Measurements from ENCODE around the gene SSTR3. TPM values are rescaled to one million over a fixed set of nuclear protein-coding genes. Genes with fewer than 3 reads are reported as not detected.

The SSTR3 gene
- total and polyA plus RNA-seq, 5 experiments from 2014 or later, result 2.9 to 13.7 (median 7.3) TPM

- Mint-ChIP-seq H3K4me3 (peak overlapping the region in 2 of 10 donors; percentile 33 to 57), H3K27me3 (no peaks in the 10 kb centered on the region), H3K9me3 (no peaks in the 10 kb centered on the region), H3K27ac (peak overlapping the region; percentile 36 to 80 (median 58)), H3K36me3 (peaks cover 0 to 22% (median 15%) of the 10 kb centered on the region in 3 donors), H3K4me1 (peaks cover 29 to 92% (median 73%) of the 10 kb centered on the region in 4 donors)
- POLR2A ChIA-PET, result interaction anchor here (0.8 to 31.6 kb wide), 2 partner anchors 8 to 27 kb away, joined by 3 to 1090 read pairs; partner anchors contain the start of gene RAC2
- DNase-seq (peak in 1 of 10 donors; percentile 27), ATAC-seq (no peak)
Measured at GRCh38 chr22:37213941-37214730, 1.9 kb upstream of the SSTR3 start.

GRCh38 chr22:37213218-37213855 is 1.1 kb upstream of the SSTR3 start:
- POLR2A ChIA-PET, result interaction anchor here (0.8 to 31.6 kb wide), 2 partner anchors 8 to 28 kb away, joined by 3 to 1090 read pairs; partner anchors contain the start of gene RAC2
- peak in 2 of 10 donors; percentile 14 to 50 for DNase-seq
- ATAC-seq, result no peak
- H3K27me3 Mint-ChIP-seq, result no peaks in the 10 kb centered on the region
- peak overlapping the region in 3 of 10 donors; percentile 14 to 33 (median 22) for H3K4me3 Mint-ChIP-seq
- no peaks in the 10 kb centered on the region for H3K9me3 Mint-ChIP-seq
- peaks cover 29 to 93% (median 72%) of the 10 kb centered on the region in 4 donors for H3K4me1 Mint-ChIP-seq
- H3K27ac Mint-ChIP-seq, result peak overlapping the region in 6 of 10 donors; percentile 8 to 80 (median 58)
- H3K36me3 Mint-ChIP-seq, result peaks cover 0 to 22% (median 15%) of the 10 kb centered on the region in 3 donors

- H3K27me3 Mint-ChIP-seq, result no peaks in the 10 kb centered on the region
- H3K9me3 Mint-ChIP-seq, result no peaks in the 10 kb centered on the region
- H3K4me1 Mint-ChIP-seq, result peaks cover 33 to 93% (median 69%) of the 10 kb centered on the region in 4 donors
- POLR2A ChIA-PET, result interaction anchor here (5.0 to 31.6 kb wide), 3 partner anchors 9 to 29 kb away, joined by 28 to 1090 read pairs (median 308); partner anchors contain the start of gene RAC2
- ATAC-seq, result no peak
- peak overlapping the region in 2 of 10 donors; percentile 11 to 45 for H3K4me3 Mint-ChIP-seq
- H3K27ac Mint-ChIP-seq, result peak overlapping the region in 5 of 10 donors; percentile 19 to 78 (median 60)
- DNase-seq, result no peak
- H3K36me3 Mint-ChIP-seq, result peaks cover 0 to 21% (median 15%) of the 10 kb centered on the region in 3 donors
Measured at GRCh38 chr22:37211866-37212173, 457 bp downstream of the SSTR3 start.

GRCh38 chr22:37211075-37211865 is 1.0 kb downstream of the SSTR3 start:
- Mint-ChIP-seq H3K9me3 (no peaks in the 10 kb centered on the region), H3K36me3 (peaks cover 0 to 19% (median 14%) of the 10 kb centered on the region in 3 donors), H3K27me3 (no peaks in the 10 kb centered on the region), H3K27ac (peak overlapping the region in 7 of 10 donors; percentile 40 to 89 (median 69)), H3K4me1 (peaks cover 33 to 93% (median 67%) of the 10 kb centered on the region in 4 donors), H3K4me3 (peak overlapping the region in 5 of 10 donors; percentile 16 to 57 (median 36))
- peak in 2 of 10 donors; percentile 14 to 48 for DNase-seq
- POLR2A ChIA-PET, result interaction anchor here (5.0 to 31.6 kb wide), 3 partner anchors 10 to 30 kb away, joined by 28 to 1090 read pairs (median 308); partner anchors contain the start of gene RAC2
- no peak for ATAC-seq

GRCh38 chr22:37210041-37210803 is 2.1 kb downstream of the SSTR3 start:
- POLR2A ChIA-PET, result interaction anchor here (5.0 to 31.6 kb wide), 3 partner anchors 10 to 31 kb away, joined by 28 to 1090 read pairs (median 308); partner anchors contain the start of gene RAC2
- peaks cover 0 to 12% (median 9%) of the 10 kb centered on the region in 3 donors for H3K36me3 Mint-ChIP-seq
- H3K27me3 Mint-ChIP-seq, result no peaks in the 10 kb centered on the region
- H3K4me3 Mint-ChIP-seq, result peak overlapping the region in 4 of 10 donors; percentile 13 to 53 (median 43)
- peak in 2 of 10 donors; percentile 15 to 44 for DNase-seq
- H3K27ac Mint-ChIP-seq, result peak overlapping the region in 9 of 10 donors; percentile 56 to 97 (median 86)
- ATAC-seq, result no peak
- H3K4me1 Mint-ChIP-seq, result peaks cover 36 to 94% (median 70%) of the 10 kb centered on the region in 4 donors
- H3K9me3 Mint-ChIP-seq, result no peaks in the 10 kb centered on the region

- DNase-seq, result peak in 2 of 10 donors; percentile 14 to 52
- Mint-ChIP-seq H3K4me1 (peaks cover 39 to 95% (median 70%) of the 10 kb centered on the region in 4 donors), H3K27ac (peak overlapping the region; percentile 82 to 97 (median 90)), H3K9me3 (no peaks in the 10 kb centered on the region), H3K4me3 (peak overlapping the region in 5 of 10 donors; percentile 20 to 68 (median 40)), H3K27me3 (no peaks in the 10 kb centered on the region), H3K36me3 (peaks cover 0 to 5% (median 5%) of the 10 kb centered on the region in 3 donors)
- POLR2A ChIA-PET, result interaction anchor here (0.6 to 31.6 kb wide), 6 partner anchors 9 to 74 kb away, joined by 3 to 1090 read pairs (median 16); partner anchors contain the start of genes CYTH4 and RAC2
- ATAC-seq, result no peak
Measured at GRCh38 chr22:37209140-37209845, 3.0 kb downstream of the SSTR3 start.

GRCh38 chr22:37208401-37209139 is 3.7 kb downstream of the SSTR3 start:
- POLR2A ChIA-PET, result interaction anchor here (0.6 to 31.6 kb wide), 6 partner anchors 8 to 74 kb away, joined by 3 to 1090 read pairs (median 16); partner anchors contain the start of genes CYTH4 and RAC2

GRCh38 chr22:37207981-37208380 is 4.3 kb downstream of the SSTR3 start:
- DNase-seq, result peak in 7 of 10 donors; percentile 37 to 78 (median 57)
- H3K4me1 Mint-ChIP-seq, result peaks cover 34 to 95% (median 70%) of the 10 kb centered on the region in 4 donors
- peak overlapping the region; percentile 88 to 98 (median 94) for H3K27ac Mint-ChIP-seq
- no peaks in the 10 kb centered on the region for H3K27me3 Mint-ChIP-seq
- peak overlapping the region; percentile 52 to 85 (median 70) for H3K4me3 Mint-ChIP-seq
- POLR2A ChIA-PET, result interaction anchor here (0.9 to 31.6 kb wide), 5 partner anchors 8 to 432 kb away, joined by 3 to 1090 read pairs (median 28); partner anchors contain the start of genes CYTH4, IFT27 and RAC2
- ATAC-seq, result peak; percentile 96 to 99
- H3K9me3 Mint-ChIP-seq, result no peaks in the 10 kb centered on the region
- H3K36me3 Mint-ChIP-seq, result peaks cover 0 to 4% (median 0%) of the 10 kb centered on the region in 3 donors

More at GRCh38 chr22:37208401-37209139, 3.7 kb downstream of the SSTR3 start:
- Mint-ChIP-seq H3K4me3 (peak overlapping the region; percentile 52 to 85 (median 70)), H3K27ac (peak overlapping the region; percentile 88 to 98 (median 94)), H3K27me3 (no peaks in the 10 kb centered on the region), H3K4me1 (peaks cover 34 to 95% (median 70%) of the 10 kb centered on the region in 4 donors), H3K9me3 (no peaks in the 10 kb centered on the region), H3K36me3 (peaks cover 0 to 4% (median 0%) of the 10 kb centered on the region in 3 donors)
- ATAC-seq (no peak), DNase-seq (peak in 2 of 10 donors; percentile 16 to 62)

- Mint-ChIP-seq H3K4me3 (peak overlapping the region in 8 of 10 donors; percentile 33 to 85 (median 70)), H3K27ac (peak overlapping the region; percentile 88 to 98 (median 94)), H3K4me1 (peaks cover 32 to 92% (median 72%) of the 10 kb centered on the region in 4 donors), H3K27me3 (no peaks in the 10 kb centered on the region), H3K9me3 (no peaks in the 10 kb centered on the region), H3K36me3 (peaks cover 0 to 1% (median 0%) of the 10 kb centered on the region in 3 donors)
- ATAC-seq, result no peak
- POLR2A ChIA-PET, result interaction anchor here (0.7 to 31.6 kb wide), 6 partner anchors 7 to 431 kb away, joined by 3 to 1090 read pairs (median 16); partner anchors contain the start of genes IFT27 and RAC2
- DNase-seq, result peak in 1 of 10 donors; percentile 55
Measured at GRCh38 chr22:37206841-37207821, 5.1 kb downstream of the SSTR3 start.

Measured in naive thymus-derived CD8-positive, alpha-beta T cell (primary cell).